HG03378 (cell line): ENCODE data around the gene COL7A1.
"Not testable (repeated sequence)": the region's sequence is repeated elsewhere in the genome, so short reads cannot be mapped to it uniquely, and the experiment has no call there.

Experiments used
- ATAC-seq: cut with Tn5 transposase; IDR thresholded peaks from one replicate; pipeline ENCODE4 v1.9.1; 2021; ENCODE audit warnings: mild to moderate bottlenecking, moderate library complexity; ENCODE audit not compliant: unreplicated experiment

The COL7A1 gene

GRCh38 chr3:48546203-48546829 is 48.8 kb downstream of the COL7A1 start:
- no peak for ATAC-seq

- no peak for ATAC-seq
Observed at GRCh38 chr3:48544141-48544540, 51.0 kb downstream of the COL7A1 start.

GRCh38 chr3:48543271-48543866 is 51.8 kb downstream of the COL7A1 start:
- no peak for ATAC-seq

GRCh38 chr3:48538451-48538850 is 56.7 kb downstream of the COL7A1 start:
- no peak for ATAC-seq

GRCh38 chr3:48536785-48537184 is 58.3 kb downstream of the COL7A1 start:
- ATAC-seq, result no peak

GRCh38 chr3:48536116-48536515 is 59.0 kb downstream of the COL7A1 start:
- ATAC-seq, result no peak

GRCh38 chr3:48535578-48535977 is 59.6 kb downstream of the COL7A1 start:
- ATAC-seq, result no peak

GRCh38 chr3:48532977-48533337 is 62.2 kb downstream of the COL7A1 start:
- ATAC-seq, result no peak

GRCh38 chr3:48532271-48532976 is 62.7 kb downstream of the COL7A1 start:
- ATAC-seq, result no peak

GRCh38 chr3:48530701-48531100 is 64.4 kb downstream of the COL7A1 start:
- not testable (repeated sequence) for ATAC-seq

- ATAC-seq, result no peak
Observed at GRCh38 chr3:48528754-48529153, 66.4 kb downstream of the COL7A1 start.

GRCh38 chr3:48528048-48528447 is 67.1 kb downstream of the COL7A1 start:
- ATAC-seq, result no peak

- no peak for ATAC-seq
Observed at GRCh38 chr3:48524970-48525369, 70.2 kb downstream of the COL7A1 start.

GRCh38 chr3:48521635-48522034 is 73.5 kb downstream of the COL7A1 start:
- ATAC-seq, result no peak

- no peak for ATAC-seq
Observed at GRCh38 chr3:48519277-48519643, 75.9 kb downstream of the COL7A1 start.

GRCh38 chr3:48518638-48519276 is 76.4 kb downstream of the COL7A1 start:
- ATAC-seq, result no peak

- no peak for ATAC-seq
Observed at GRCh38 chr3:48518069-48518468, 77.1 kb downstream of the COL7A1 start.

GRCh38 chr3:48516571-48516970 is 78.6 kb downstream of the COL7A1 start:
- ATAC-seq, result no peak

GRCh38 chr3:48514431-48515227 is 80.5 kb downstream of the COL7A1 start:
- no peak for ATAC-seq
